ENCODE measurements around the gene CCDC92. TPM values are rescaled to one million over a fixed set of nuclear protein-coding genes. Genes with fewer than 3 reads are reported as not detected.

Gene CCDC92
- total RNA-seq, 4 donors from 2014 or later = 23.1 to 33.3 (median 30.9) TPM

GRCh38 chr12:123910761-123911193 is 61.9 kb downstream of the CCDC92 start:
- Histone ChIP-seq H3K36me3 (no peaks in the 10 kb centered on the region), H3K9me3 (no peaks in the 10 kb centered on the region), H3K4me3 (no peak overlapping the region), H3K4me1 (no peaks in the 10 kb centered on the region), H3K27ac (no peak overlapping the region), H3K27me3 (no peaks in the 10 kb centered on the region)
- no peak for DNase-seq
- TF ChIP-seq CTCF (IDR thresholded peaks at IDR 0.05) (no peak), POLR2A (IDR thresholded peaks at IDR 0.05) (no peak)

DNA sequence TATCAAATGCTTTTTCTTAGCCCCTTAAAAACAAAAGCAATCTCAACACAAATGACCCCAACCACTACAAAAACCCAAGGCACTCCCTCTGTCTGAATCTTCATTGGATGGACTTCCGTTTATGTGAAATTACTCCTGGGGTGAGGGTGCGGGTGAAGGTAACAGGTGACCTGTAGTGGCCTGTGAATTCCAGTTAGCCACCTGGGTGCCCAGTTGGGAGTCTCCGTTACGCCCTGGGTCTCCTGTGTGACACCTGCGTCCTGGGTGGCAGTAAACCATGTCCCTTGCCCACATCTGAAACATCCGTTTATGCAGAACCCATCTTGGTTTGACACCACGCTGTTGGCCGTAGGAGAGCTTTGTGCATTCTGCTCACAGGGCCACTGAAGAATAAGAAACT is 62.6 kb downstream of the CCDC92 start:
- no peak overlapping the region for H3K27ac ChIP-seq
- H3K27me3 ChIP-seq = no peaks in the 10 kb centered on the region
- no peaks in the 10 kb centered on the region for H3K4me1 ChIP-seq
- TF ChIP-seq CTCF (IDR thresholded peaks at IDR 0.05) (no peak), POLR2A (IDR thresholded peaks at IDR 0.05) (no peak)
- H3K9me3 ChIP-seq = no peaks in the 10 kb centered on the region
- peak in 1 of 3 donors; percentile 32 for DNase-seq
- H3K4me3 ChIP-seq = no peak overlapping the region
- no peaks in the 10 kb centered on the region for H3K36me3 ChIP-seq

DNA sequence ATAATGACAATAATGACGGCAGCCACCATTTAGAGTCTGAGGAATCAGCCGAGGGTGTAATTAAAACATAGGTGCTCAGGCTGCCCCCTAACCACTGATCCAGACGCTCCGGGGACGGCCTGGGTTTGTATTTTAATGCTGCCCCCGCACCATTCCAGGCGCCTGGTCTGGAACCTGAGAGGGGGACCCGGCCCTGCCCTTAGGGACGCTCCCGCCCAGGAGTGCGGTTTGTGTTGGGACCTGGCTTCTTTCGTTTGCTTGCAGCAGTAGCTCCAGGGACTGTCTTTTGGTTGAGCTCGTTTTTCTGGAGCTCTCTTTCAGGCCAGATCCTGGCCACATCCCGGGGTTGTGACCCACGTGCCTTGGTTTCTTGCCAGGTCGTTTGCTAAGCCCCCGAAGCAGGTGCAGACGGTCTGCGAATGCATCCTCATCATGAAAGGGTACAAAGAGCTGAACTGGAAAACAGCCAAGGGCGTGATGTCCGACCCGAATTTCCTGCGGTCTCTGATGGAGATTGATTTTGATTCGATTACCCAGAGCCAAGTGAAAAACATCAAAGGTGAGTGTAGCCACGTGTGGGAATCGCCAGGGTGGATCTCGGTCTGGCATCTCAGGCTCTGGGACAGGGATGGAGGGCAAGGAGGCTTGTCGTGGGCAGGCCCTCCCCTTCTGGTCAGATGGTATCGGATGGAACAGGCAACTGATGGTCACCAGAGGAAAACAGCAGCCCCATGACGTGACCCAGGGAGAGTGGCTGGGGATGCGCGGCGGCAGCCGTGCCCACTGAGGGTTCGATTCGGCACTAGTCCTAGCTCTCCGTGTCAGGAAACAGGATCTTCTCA is 63.5 kb downstream of the CCDC92 start:
- Histone ChIP-seq H3K27me3 (no peaks in the 10 kb centered on the region), H3K27ac (no peak overlapping the region), H3K9me3 (no peaks in the 10 kb centered on the region), H3K36me3 (no peaks in the 10 kb centered on the region), H3K4me1 (no peaks in the 10 kb centered on the region), H3K4me3 (no peak overlapping the region)
- DNase-seq = peak in 1 of 3 donors; percentile 43
- TF ChIP-seq CTCF (IDR thresholded peaks at IDR 0.05) (no peak), POLR2A (IDR thresholded peaks at IDR 0.05) (no peak)

- DNase-seq = peak in 1 of 3 donors; percentile 39
Observed at GRCh38 chr12:123907726-123908476, 64.7 kb downstream of the CCDC92 start.

More at GRCh38 chr12:123907726-123908476, 64.7 kb downstream of the CCDC92 start:
- Histone ChIP-seq H3K4me1 (no peaks in the 10 kb centered on the region), H3K4me3 (no peak overlapping the region), H3K27me3 (no peaks in the 10 kb centered on the region), H3K36me3 (no peaks in the 10 kb centered on the region), H3K9me3 (no peaks in the 10 kb centered on the region), H3K27ac (no peak overlapping the region)
- no peak for TF ChIP-seq CTCF (IDR thresholded peaks at IDR 0.05)
- no peak for TF ChIP-seq POLR2A (IDR thresholded peaks at IDR 0.05)
